AG09319 (cell line): Measurements from ENCODE around the gene AVPR1A.

Experiments used
- DNase-seq: peaks from one replicate; pipeline ENCODE4 v3.0.0-alpha.2; 2010; ENCODE audit warnings: low read depth; ENCODE audit errors: extremely low read depth
- CTCF ChIP-seq: IDR thresholded peaks from 2 replicates; pipeline ENCODE4 v1.5.1; 2011; ENCODE audit warnings: low read depth, mild to moderate bottlenecking, inconsistent platforms, low read length, moderate library complexity

Gene AVPR1A

GRCh38 chr12:63155375-63155774 lies 4.4 kb upstream of the AVPR1A start:
- no peak for TF ChIP-seq CTCF
- no peak for DNase-seq

DNA sequence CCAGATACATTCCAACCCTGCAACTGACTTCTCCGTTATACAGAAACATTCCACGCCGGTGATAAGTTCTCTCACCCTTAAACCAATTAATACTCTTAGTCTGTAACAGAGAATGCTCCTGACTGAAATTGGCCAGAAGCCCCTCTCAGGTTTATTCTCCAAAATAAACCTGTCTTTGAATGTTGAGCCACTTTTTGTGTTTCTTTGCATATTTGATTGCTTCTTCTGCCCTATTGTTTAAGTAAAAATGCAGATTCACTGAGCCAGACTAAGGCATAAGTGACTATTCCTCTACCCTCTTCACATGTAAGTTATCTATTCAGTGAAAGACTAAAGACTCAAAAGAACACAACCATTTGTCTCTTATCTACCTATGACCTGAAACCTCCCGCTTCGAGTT lies 3.6 kb upstream of the AVPR1A start:
- no peak for TF ChIP-seq CTCF
- DNase-seq = no peak

- no peak for DNase-seq
- TF ChIP-seq CTCF = no peak
These were observed 1.3 kb upstream of the AVPR1A start for GRCh38 chr12:63152321-63152700.

DNA sequence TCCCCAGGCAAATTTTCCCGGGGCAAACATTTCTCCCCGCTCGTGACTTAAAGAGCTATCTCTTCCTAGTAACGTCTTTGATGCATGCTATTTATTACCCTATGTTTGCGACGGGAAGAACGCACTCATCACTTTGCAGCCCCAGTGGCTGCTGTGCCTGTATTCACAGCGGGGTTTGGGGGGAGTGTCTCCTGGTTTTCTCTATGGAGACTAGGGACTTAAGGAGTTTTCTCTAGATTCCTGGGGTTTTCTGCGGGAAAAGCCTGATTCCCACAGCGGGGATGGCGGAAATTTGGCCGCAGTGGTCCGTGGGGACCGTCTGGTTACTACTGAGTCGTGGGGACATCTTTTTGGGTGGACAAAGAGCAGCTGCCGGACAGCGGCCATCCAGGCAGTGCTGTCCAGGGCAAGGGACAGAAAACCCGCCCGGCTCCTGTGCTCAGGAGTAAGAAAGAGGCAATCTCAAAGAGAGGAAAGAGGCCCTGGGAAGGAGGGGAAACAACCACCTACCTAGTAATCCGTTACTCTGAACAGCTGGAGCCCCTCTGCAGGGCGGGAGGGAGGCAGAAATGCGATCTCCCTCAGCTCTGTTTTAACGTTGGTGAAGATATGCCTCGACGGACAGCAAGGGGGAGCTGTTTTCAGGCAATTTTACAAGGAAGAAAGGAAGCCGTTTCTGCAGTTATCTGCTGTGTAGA lies 771 bp upstream of the AVPR1A start:
- DNase-seq = peak; percentile 2

DNA sequence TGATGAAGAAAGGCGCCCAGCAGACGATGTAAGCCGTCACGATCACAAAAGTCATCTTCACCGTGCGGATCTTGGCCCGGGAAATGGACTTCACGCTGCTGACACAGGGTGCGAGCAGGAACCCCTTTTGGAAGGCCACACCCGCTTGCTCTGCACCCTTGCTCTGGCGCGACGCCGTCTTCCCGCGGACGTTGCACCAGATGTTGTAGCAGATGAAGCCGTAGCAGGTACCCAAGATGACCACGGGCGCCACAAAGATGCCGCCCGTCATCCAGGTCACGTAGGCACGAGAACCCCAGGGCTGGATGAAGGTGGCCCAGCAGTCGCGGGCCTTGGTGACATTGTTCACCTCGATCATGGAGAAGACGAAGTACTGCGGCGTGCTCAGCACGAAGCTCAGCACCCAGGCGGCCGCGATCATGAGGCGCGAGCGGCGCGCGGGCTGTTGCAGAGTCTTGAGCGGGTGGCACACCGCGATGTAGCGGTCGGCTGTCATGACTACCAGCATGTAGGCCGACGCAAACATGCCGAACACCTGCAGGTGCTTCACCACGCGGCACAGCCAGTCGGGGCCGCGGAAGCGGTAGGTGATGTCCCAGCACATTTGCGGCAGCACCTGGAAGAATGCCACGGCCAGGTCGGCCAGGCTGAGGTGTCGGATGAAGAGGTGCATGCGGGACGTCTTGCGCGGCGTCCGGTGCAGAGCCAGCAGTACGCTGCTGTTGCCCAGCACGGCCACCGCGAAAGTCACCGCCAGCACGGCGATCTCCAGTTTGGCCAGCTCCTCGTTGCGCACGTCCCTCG lies 890 bp downstream of the AVPR1A start:
- no peak for DNase-seq
- no peak for TF ChIP-seq CTCF

More for the DNA sequence above, 771 bp upstream of the AVPR1A start:
- peak; percentile 86 for TF ChIP-seq CTCF

DNA sequence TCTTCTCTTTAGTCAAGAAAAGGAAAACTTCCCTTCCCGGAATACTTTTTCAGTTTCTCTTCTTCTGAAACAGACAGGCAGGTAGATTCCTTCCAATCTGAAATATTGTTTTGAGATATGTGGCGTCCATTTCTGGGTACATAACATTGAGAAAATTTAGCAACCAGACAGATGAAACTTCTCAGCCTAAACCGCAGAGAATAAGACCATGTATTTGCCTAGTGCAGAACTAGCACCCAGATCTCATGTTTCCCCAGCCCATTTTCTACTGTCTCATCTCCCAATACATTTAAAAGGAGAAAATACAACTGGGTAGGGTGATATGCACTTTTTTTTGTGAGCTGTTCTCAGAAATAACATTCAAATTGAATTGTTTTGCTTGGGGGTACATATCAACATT lies 6.4 kb downstream of the AVPR1A start:
- no peak for TF ChIP-seq CTCF

DNA sequence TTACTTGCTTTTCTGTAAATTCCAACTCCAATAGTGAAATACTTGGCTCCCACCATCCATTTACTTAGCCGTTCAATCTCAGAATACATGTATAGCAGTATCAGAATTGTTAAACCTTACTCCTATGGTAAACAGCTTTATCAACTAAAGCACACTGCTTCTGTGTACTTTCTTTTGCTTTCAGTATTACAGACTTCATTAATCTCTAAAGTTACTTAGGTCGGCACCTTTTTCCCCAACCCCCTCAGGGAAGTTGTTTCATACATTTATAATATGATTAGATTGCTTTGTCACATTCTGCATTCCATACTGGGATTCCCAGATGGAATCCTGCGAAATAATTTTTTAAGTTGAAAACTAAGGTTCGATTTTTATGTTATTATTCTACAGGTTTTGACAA lies 12.5 kb downstream of the AVPR1A start:
- no peak for TF ChIP-seq CTCF
- no peak for DNase-seq

More for the DNA sequence above, 6.4 kb downstream of the AVPR1A start:
- DNase-seq = no peak
